Skeletal muscle tissue (tissue), 4 donors: Measurements from ENCODE around the gene CTNNA3. TPM values are rescaled to one million over a fixed set of nuclear protein-coding genes. Genes with fewer than 3 reads are reported as not detected.

Experiments
- H3K27ac ChIP-seq: one replicate; pipeline ENCODE4 v1.7.0; 2013; ENCODE audit warnings: mild to moderate bottlenecking, low read depth, low read length, inconsistent platforms
- H3K27me3 ChIP-seq, 3 donors: one replicate each; pipeline ENCODE4 v1.7.0; 2013; ENCODE audit warnings: low read length in 3 of 3; ENCODE audit not compliant: control insufficient read depth in 3 of 3, insufficient read depth in 3 of 3
- H3K36me3 ChIP-seq, 3 donors: one replicate each; pipeline ENCODE4 v1.7.0; 2013; ENCODE audit warnings: low read length in 3 of 3; ENCODE audit not compliant: control insufficient read depth in 3 of 3, insufficient read depth in 3 of 3
- H3K4me1 ChIP-seq, 3 donors: one replicate each; pipeline ENCODE4 v1.7.0; 2013; ENCODE audit warnings: low read length in 3 of 3, mild to moderate bottlenecking in 3 of 3; ENCODE audit not compliant: control insufficient read depth in 3 of 3, insufficient read depth in 3 of 3
- H3K4me3 ChIP-seq, 3 donors: one replicate each; pipeline ENCODE4 v1.7.0; 2013; ENCODE audit warnings: low read length in 3 of 3
- H3K9ac ChIP-seq, 3 donors: one replicate each; pipeline ENCODE4 v1.7.0; 2013; ENCODE audit warnings: low read length in 3 of 3, mild to moderate bottlenecking in 3 of 3, moderate library complexity in 2 of 3, low read depth in 1 of 3
- H3K9me3 ChIP-seq, 3 donors: one replicate each; pipeline ENCODE4 v1.7.0; 2013; ENCODE audit warnings: low read length in 3 of 3; ENCODE audit not compliant: control insufficient read depth in 3 of 3
- total RNA-seq: library from RNA; depleted of rRNA; stranded (reverse); fragments of >200 nt; gene quantifications from one replicate; pipeline ENCODE4 v1.2.3, GENCODE V29; 2014
- donor health status: Osteomylitis.

CTNNA3 gene
- total RNA-seq, 1 donor from 2014 or later, result 24.0 TPM

DNA sequence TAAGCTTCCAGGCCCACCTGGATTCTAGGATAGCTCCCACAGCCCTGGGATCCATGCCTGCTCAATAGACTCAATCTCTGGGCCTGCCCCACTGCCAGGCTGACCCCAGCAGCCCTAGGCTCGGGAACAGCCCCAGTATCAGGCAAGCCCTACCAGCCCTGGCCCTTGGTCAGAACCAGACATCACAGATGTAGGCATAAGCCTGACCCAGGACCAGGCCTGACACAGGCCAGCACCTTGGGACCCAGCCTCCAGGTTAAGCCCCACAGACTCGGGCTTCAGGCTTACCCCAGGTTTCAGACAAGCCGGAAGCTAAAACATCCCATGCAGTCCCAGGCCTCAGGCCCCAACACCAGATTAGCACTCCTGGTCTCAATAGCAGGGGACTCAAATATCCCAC lies 1046.4 kb downstream of the CTNNA3 start:
- Histone ChIP-seq H3K9ac (no peak overlapping the region), H3K27me3 (no peaks in the 10 kb centered on the region), H3K27ac (no peak overlapping the region), H3K4me3 (no peak overlapping the region), H3K9me3 (peaks cover 0 to 8% (median 0%) of the 10 kb centered on the region in 3 donors), H3K4me1 (no peaks in the 10 kb centered on the region), H3K36me3 (no peaks in the 10 kb centered on the region)

DNA sequence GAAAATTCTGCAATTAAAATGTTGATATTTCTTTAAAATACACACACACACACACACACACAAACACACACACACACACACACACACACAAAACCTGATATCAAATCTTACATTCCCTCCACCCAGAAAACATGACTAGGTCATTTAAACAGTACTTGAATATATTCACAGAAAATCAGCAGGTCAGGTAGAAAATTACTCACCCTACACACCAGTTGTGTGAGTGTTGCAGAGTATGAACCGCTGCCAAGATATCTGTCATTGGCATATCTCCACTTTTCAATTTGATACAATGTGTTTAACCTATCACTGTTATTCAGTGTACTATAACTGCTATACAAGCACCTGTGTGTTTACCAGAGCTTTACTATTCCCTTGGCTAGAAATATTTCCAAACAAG lies 1053.8 kb downstream of the CTNNA3 start:
- no peak overlapping the region for H3K4me3 ChIP-seq
- no peak overlapping the region for H3K27ac ChIP-seq
- H3K4me1 ChIP-seq, result no peaks in the 10 kb centered on the region

DNA sequence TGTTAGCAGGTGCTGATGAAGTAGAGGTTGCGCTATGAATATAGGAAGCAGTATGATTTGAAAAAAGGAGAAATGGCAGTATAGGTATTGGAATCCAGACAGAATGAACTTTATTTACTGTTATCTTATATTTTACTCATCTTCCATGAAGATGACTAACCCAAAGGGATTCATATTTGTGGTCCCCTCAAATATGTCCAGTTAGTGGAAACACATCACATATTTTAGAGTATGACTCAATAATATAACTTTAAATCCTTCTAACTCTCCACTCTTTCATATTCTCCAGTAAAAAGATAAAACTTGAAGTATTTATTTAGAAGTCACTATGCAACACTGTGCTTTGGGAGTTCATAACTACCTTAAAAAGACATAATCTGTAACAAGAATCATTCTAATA lies 1056.6 kb downstream of the CTNNA3 start:
- H3K27me3 ChIP-seq, result no peaks in the 10 kb centered on the region
- H3K27ac ChIP-seq, result no peak overlapping the region
- H3K9me3 ChIP-seq, result no peaks in the 10 kb centered on the region
- H3K4me3 ChIP-seq, result no peak overlapping the region
- H3K9ac ChIP-seq, result no peak overlapping the region
- no peaks in the 10 kb centered on the region for H3K36me3 ChIP-seq
- H3K4me1 ChIP-seq, result no peaks in the 10 kb centered on the region

More for the DNA sequence above, 1053.8 kb downstream of the CTNNA3 start:
- H3K27me3 ChIP-seq, result no peaks in the 10 kb centered on the region
- no peaks in the 10 kb centered on the region for H3K36me3 ChIP-seq
- no peak overlapping the region for H3K9ac ChIP-seq
- no peaks in the 10 kb centered on the region for H3K9me3 ChIP-seq

DNA sequence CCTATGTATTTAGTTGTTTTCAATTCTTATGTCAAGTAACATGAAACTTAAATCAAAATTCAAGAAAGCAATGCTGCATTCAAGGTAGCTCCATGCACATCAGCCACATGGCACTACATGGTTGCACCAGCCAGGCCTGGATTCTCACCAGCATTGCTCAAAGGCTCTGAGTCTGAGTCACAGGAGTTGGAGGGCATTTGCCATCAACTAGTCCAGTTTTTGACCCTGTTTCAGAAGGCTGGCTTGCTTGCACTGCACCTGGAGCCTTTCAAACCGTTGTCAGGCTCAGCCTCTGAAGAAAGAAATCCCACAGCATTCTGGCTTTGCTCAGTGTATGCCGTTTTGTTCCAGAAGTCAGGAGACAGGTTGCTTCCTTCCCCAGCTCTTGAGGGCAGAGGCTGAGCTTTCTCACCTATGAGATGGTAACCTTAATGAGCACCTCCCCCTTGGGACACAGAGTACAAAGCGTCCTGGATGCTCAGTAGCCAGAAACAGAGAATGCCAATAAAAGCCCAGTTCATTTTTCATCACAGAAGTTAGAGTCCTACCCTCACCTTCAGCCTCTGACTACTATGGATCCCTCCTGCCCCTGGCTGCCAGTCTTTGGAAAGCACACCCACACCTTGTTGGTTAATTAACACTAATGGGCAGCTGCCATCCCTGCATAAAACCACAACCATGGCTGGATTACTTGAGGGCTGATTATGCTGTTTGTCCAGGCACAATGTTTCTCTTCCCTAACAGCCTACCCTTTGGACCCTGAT lies 1058.5 kb downstream of the CTNNA3 start:
- H3K4me1 ChIP-seq, result no peaks in the 10 kb centered on the region
- no peak overlapping the region for H3K27ac ChIP-seq
- H3K9ac ChIP-seq, result no peak overlapping the region
- no peaks in the 10 kb centered on the region for H3K27me3 ChIP-seq
- H3K9me3 ChIP-seq, result no peaks in the 10 kb centered on the region
- no peaks in the 10 kb centered on the region for H3K36me3 ChIP-seq
- no peak overlapping the region for H3K4me3 ChIP-seq

DNA sequence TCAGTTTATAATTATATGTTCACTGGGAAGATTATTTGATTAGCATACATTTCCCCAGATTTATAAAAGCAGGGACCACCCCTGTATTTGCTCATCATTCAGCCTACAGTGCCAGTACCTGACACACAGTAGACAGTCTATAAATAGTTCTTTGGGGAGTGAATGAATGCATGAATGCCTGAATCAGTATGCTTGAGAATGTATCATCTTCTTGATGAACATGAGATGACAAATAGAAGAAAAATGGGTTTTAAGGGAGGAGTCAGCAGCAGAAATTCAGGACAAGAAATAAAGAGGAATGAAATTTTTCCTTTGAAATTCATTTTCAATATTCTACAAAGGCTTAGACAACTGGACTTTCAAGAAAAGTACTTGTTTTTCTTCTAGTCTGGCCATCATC lies 1066.0 kb downstream of the CTNNA3 start:
- H3K27ac ChIP-seq, result no peak overlapping the region
- H3K4me1 ChIP-seq, result no peaks in the 10 kb centered on the region
- no peak overlapping the region for H3K9ac ChIP-seq
- H3K9me3 ChIP-seq, result no peaks in the 10 kb centered on the region
- no peak overlapping the region for H3K4me3 ChIP-seq
- H3K27me3 ChIP-seq, result no peaks in the 10 kb centered on the region
- H3K36me3 ChIP-seq, result no peaks in the 10 kb centered on the region

DNA sequence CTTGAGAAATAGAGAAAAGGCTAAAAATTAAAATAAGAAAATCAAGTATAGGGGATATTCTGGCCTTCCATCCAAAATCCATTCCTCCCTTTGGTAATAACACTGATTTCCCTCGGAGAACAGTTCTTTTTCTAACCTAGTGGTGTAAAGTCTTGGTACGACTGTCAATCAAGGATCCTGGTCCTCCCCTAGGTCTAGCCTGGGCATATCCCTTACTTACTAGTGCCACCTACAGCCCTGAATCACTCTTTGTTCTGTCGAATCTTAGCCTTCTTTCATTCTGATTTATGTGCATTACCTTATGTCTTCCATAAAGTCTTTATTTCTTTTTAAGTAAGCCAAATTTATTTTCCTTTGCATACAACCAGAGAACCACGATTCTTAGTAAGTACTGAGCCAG lies 1068.8 kb downstream of the CTNNA3 start:
- Histone ChIP-seq H3K4me3 (no peak overlapping the region), H3K9me3 (no peaks in the 10 kb centered on the region), H3K4me1 (no peaks in the 10 kb centered on the region), H3K27ac (no peak overlapping the region), H3K27me3 (no peaks in the 10 kb centered on the region), H3K36me3 (no peaks in the 10 kb centered on the region), H3K9ac (no peak overlapping the region)

DNA sequence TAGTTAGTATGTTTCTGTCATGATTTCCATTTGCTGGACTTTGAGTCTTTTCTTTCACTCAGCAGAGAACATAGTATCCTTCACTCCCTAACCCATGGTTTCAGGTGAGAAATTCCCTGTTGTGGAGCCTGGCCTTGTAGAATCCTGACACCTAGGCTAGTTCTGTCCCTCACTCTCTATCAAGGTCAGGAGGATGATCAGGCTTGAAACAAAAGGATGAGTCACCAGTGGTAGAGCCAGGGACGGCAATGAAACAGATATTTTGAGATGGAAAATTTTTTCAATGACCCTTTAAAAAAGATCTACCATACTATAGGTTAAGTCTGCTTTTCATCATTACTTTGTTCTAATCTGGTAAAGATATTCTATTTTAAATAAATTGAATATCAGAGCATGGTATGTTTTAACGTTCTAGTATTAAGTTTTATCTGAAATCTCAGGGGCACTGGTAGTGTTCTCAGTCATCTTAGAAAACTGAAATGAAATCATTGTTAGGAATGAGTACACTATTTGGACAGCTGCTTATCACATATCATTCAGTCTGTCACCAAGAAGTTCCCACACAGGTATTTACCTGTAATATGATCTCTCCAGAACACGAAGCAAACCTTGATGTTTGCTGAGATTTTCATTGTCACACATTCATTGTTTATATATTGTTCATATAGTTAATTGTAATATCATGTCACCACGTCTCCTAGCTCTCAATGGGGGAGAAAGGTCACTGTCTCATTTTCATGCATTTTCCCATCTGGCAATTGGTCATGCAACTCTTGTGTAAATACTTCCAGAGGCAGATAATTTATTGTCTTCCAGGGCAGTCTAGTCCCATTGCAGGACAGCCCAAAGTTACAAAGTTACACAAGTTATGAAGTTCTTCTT lies 1070.0 kb downstream of the CTNNA3 start:
- no peaks in the 10 kb centered on the region for H3K36me3 ChIP-seq
- no peak overlapping the region for H3K9ac ChIP-seq
- no peaks in the 10 kb centered on the region for H3K9me3 ChIP-seq
- H3K27me3 ChIP-seq, result no peaks in the 10 kb centered on the region
- H3K4me3 ChIP-seq, result no peak overlapping the region
- no peaks in the 10 kb centered on the region for H3K4me1 ChIP-seq
- no peak overlapping the region for H3K27ac ChIP-seq

DNA sequence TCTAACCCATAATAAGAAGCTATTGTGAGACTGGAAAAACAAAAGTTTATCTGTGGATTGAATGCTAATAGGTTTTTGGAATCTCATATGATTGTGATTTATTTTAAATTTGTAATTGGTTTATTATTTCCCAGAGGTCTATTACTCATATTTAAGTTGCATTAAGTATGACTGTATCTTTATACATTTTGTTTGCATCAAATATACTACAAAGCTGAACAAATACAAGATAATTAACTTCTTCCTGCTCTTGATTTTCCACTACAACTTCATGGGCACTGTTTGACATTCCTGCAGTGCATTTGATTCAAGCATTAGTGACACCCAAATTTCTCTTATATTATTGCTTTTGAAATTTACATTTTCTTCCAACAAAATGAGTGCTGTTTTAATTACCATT lies 1073.9 kb downstream of the CTNNA3 start:
- Histone ChIP-seq H3K27ac (no peak overlapping the region), H3K4me1 (no peaks in the 10 kb centered on the region), H3K36me3 (no peaks in the 10 kb centered on the region), H3K9me3 (no peaks in the 10 kb centered on the region), H3K9ac (no peak overlapping the region), H3K4me3 (no peak overlapping the region), H3K27me3 (no peaks in the 10 kb centered on the region)

DNA sequence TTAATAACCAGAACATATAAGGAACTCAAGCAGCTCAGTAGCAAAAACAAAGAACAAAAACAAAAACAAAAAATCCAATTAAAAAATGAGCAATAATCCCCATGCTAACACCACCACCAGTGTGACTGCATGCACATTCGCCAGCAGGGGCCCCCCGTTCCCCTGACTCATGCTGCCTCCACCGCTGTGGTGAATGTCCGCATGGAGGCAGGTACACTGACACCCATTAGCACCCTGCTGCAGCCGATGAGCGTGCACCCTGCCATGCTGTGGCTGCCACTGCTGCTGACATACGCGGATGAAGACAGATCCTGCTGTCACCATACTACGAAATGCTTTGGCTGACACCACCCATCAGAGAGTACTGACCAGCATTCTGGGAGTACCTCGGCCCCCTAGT lies 1091.8 kb downstream of the CTNNA3 start:
- no peaks in the 10 kb centered on the region for H3K27me3 ChIP-seq
- no peak overlapping the region for H3K27ac ChIP-seq
- no peak overlapping the region for H3K9ac ChIP-seq
- no peaks in the 10 kb centered on the region for H3K4me1 ChIP-seq
- H3K4me3 ChIP-seq, result no peak overlapping the region
- H3K36me3 ChIP-seq, result no peaks in the 10 kb centered on the region
- peaks cover 0 to 4% (median 0%) of the 10 kb centered on the region in 3 donors for H3K9me3 ChIP-seq

DNA sequence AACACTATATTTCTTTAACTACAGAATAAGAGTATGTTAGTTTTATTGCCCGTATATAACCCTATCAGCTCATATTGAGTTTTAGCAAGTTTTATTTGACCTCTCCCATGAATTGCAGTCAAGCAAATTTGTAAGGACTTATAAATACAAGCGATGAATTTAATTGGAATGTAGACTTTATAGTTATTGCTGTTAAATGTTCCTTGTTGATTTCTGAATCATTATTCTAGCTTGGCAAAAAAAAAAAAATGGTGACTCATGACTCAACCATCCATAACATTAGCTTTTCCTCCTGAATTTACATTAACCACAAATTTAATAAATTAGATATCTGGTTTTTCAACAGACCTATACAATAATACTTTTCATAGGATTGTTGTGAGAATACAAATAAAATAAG lies 1104.1 kb downstream of the CTNNA3 start:
- Histone ChIP-seq H3K27me3 (no peaks in the 10 kb centered on the region), H3K9me3 (no peaks in the 10 kb centered on the region), H3K27ac (no peak overlapping the region), H3K4me1 (no peaks in the 10 kb centered on the region), H3K36me3 (no peaks in the 10 kb centered on the region), H3K4me3 (no peak overlapping the region), H3K9ac (no peak overlapping the region)
